ENCODE data around the gene AEBP1.

- TF ChIP-seq SIN3A (IDR thresholded peaks at IDR 0.05; ENCODE audit: borderline replicate concordance, insufficient read depth, low read length) (no peak), POLR2AphosphoS5 (IDR thresholded peaks at IDR 0.05; ENCODE audit: low read depth, low read length) (no peak)
Observed at GRCh38 chr7:44099669-44100068, 4.5 kb upstream of the AEBP1 start.
